IPS-NIHi7 (cell line): ENCODE data around the gene STAT3.
"Not testable (repeated sequence)": the region's sequence is repeated elsewhere in the genome, so short reads cannot be mapped to it uniquely, and the experiment has no call there.

Experiments used
- DNase-seq: peaks from one replicate; pipeline ENCODE4 v3.0.0; 2012; ENCODE audit warnings: mixed read lengths; ENCODE audit errors: extremely low spot score

Gene STAT3

GRCh38 chr17:42386777-42387657 lies 1.2 kb downstream of the STAT3 start:
- no peak for DNase-seq

GRCh38 chr17:42381898-42382297 lies 6.3 kb downstream of the STAT3 start:
- no peak for DNase-seq

GRCh38 chr17:42380935-42381334 lies 7.3 kb downstream of the STAT3 start:
- no peak for DNase-seq

GRCh38 chr17:42378959-42379594 lies 9.2 kb downstream of the STAT3 start:
- DNase-seq: no peak

GRCh38 chr17:42378359-42378958 lies 9.8 kb downstream of the STAT3 start:
- no peak for DNase-seq

- DNase-seq: no peak
Observed at GRCh38 chr17:42373896-42374295, 14.3 kb downstream of the STAT3 start.

- DNase-seq: no peak
Observed at GRCh38 chr17:42372142-42372541, 16.1 kb downstream of the STAT3 start.

- not testable (repeated sequence) for DNase-seq
Observed at GRCh38 chr17:42368797-42369561, 19.3 kb downstream of the STAT3 start.

- not testable (repeated sequence) for DNase-seq
Observed at GRCh38 chr17:42368310-42368709, 19.9 kb downstream of the STAT3 start.

GRCh38 chr17:42366176-42367023 lies 21.8 kb downstream of the STAT3 start:
- peak; percentile 32 for DNase-seq

GRCh38 chr17:42365136-42365535 lies 23.1 kb downstream of the STAT3 start:
- no peak for DNase-seq

GRCh38 chr17:42363767-42364585 lies 24.3 kb downstream of the STAT3 start:
- no peak for DNase-seq

GRCh38 chr17:42363231-42363630 lies 25.0 kb downstream of the STAT3 start:
- no peak for DNase-seq

GRCh38 chr17:42362245-42362961 lies 25.8 kb downstream of the STAT3 start:
- no peak for DNase-seq

GRCh38 chr17:42361781-42362186 lies 26.5 kb downstream of the STAT3 start:
- no peak for DNase-seq

- DNase-seq: not testable (repeated sequence)
Observed at GRCh38 chr17:42360388-42360787, 27.9 kb downstream of the STAT3 start.

GRCh38 chr17:42359133-42359532 lies 29.1 kb downstream of the STAT3 start:
- no peak for DNase-seq

GRCh38 chr17:42358434-42358833 lies 29.8 kb downstream of the STAT3 start:
- no peak for DNase-seq
